GM21447 (cell line): ENCODE results near the gene VPS36.
"Not testable (repeated sequence)": the region's sequence is repeated elsewhere in the genome, so short reads cannot be mapped to it uniquely, and the experiment has no call there.

Source experiments
- ATAC-seq: cut with Tn5 transposase; IDR thresholded peaks from one replicate; pipeline ENCODE4 v1.9.1; 2021; ENCODE audit not compliant: unreplicated experiment

Gene VPS36

GRCh38 chr13:52450012-52450792 lies at the start of gene VPS36:
TSS of gene VPS36 (minus strand) at chr13:52450634. CDS start at chr13:52450594, 40 bp downstream.
- peak; percentile 62 for ATAC-seq

- ATAC-seq = peak; percentile 82
Measured at GRCh38 chr13:52497979-52498378, 47.5 kb upstream of the VPS36 start.

- not testable (repeated sequence) for ATAC-seq
Measured at GRCh38 chr13:52494241-52494640, 43.8 kb upstream of the VPS36 start.

GRCh38 chr13:52491015-52491414 lies 40.6 kb upstream of the VPS36 start:
- not testable (repeated sequence) for ATAC-seq

GRCh38 chr13:52488763-52489162 lies 38.3 kb upstream of the VPS36 start:
- not testable (repeated sequence) for ATAC-seq

- not testable (repeated sequence) for ATAC-seq
Measured at GRCh38 chr13:52487078-52487477, 36.6 kb upstream of the VPS36 start.

- ATAC-seq = not testable (repeated sequence)
Measured at GRCh38 chr13:52480677-52481428, 30.4 kb upstream of the VPS36 start.

- ATAC-seq = not testable (repeated sequence)
Measured at GRCh38 chr13:52468487-52468886, 18.1 kb upstream of the VPS36 start.

GRCh38 chr13:52463526-52463925 lies 13.1 kb upstream of the VPS36 start:
- no peak for ATAC-seq

GRCh38 chr13:52461265-52461664 lies 10.8 kb upstream of the VPS36 start:
- no peak for ATAC-seq

- no peak for ATAC-seq
Measured at GRCh38 chr13:52459668-52460067, 9.2 kb upstream of the VPS36 start.

GRCh38 chr13:52455677-52456041 lies 5.2 kb upstream of the VPS36 start:
- peak; percentile 31 for ATAC-seq

- ATAC-seq = peak; percentile 73
Measured at GRCh38 chr13:52454820-52455676, 4.6 kb upstream of the VPS36 start, which contains the start of gene CKAP2. TSS of gene CKAP2 (plus strand) at chr13:52455478. CDS start at chr13:52455557, 79 bp downstream.

- peak; percentile 22 for ATAC-seq
Measured at GRCh38 chr13:52454459-52454819, 4.0 kb upstream of the VPS36 start.

GRCh38 chr13:52452470-52452869 lies 2.0 kb upstream of the VPS36 start:
- no peak for ATAC-seq

GRCh38 chr13:52451135-52451804 lies 836 bp upstream of the VPS36 start:
- ATAC-seq = no peak

- no peak for ATAC-seq
Measured at GRCh38 chr13:52450793-52451116, 321 bp upstream of the VPS36 start.

GRCh38 chr13:52449331-52450011 lies 963 bp downstream of the VPS36 start:
- no peak for ATAC-seq

- no peak for ATAC-seq
Measured at GRCh38 chr13:52447815-52448552, 2.5 kb downstream of the VPS36 start.

- no peak for ATAC-seq
Measured at GRCh38 chr13:52447354-52447753, 3.1 kb downstream of the VPS36 start.
